WERI-Rb-1 (cell line): ENCODE results near the gene ATG10.
"Not testable (repeated sequence)": the region's sequence is repeated elsewhere in the genome, so short reads cannot be mapped to it uniquely, and the experiment has no call there.

Experiments
- DNase-seq: peaks from one replicate; pipeline ENCODE4 v3.0.0-alpha.2; 2020
- H3K27ac ChIP-seq: fragments of 250-450 bp; sonication (Bioruptor Pico); 2 replicates; pipeline ENCODE4 v1.5.1; 2020; ENCODE audit warnings: mild to moderate bottlenecking, moderate library complexity
- H3K27me3 ChIP-seq: fragments of 250-450 bp; sonication (Bioruptor Pico); 2 replicates; pipeline ENCODE4 v1.5.1; 2021; ENCODE audit warnings: mild to moderate bottlenecking, low read depth, moderate library complexity; ENCODE audit not compliant: insufficient read depth, severe bottlenecking
- H3K36me3 ChIP-seq: fragments of 250-450 bp; sonication (Bioruptor Pico); 2 replicates; pipeline ENCODE4 v1.5.1; 2020; ENCODE audit warnings: mild to moderate bottlenecking, moderate library complexity
- H3K4me3 ChIP-seq: 2 replicates; pipeline ENCODE4 v1.5.1; 2011; ENCODE audit warnings: low read depth, mild to moderate bottlenecking, control low read depth, low read length
- H3K9me3 ChIP-seq: fragments of 250-450 bp; sonication (Bioruptor Pico); 2 replicates; pipeline ENCODE4 v1.5.1; 2021; ENCODE audit warnings: mild to moderate bottlenecking, moderate library complexity; ENCODE audit not compliant: severe bottlenecking
- CTCF ChIP-seq: IDR thresholded peaks from 2 replicates; pipeline ENCODE4 v1.5.1; 2011; ENCODE audit warnings: low read depth, mild to moderate bottlenecking, control low read depth, inconsistent platforms, low read length

ATG10 gene

GRCh38 chr5:82010696-82011095 is 38.9 kb downstream of the ATG10 start:
- Histone ChIP-seq H3K4me3 (no peak overlapping the region), H3K27me3 (no peaks in the 10 kb centered on the region), H3K9me3 (no peaks in the 10 kb centered on the region), H3K36me3 (no peaks in the 10 kb centered on the region), H3K27ac (no peak overlapping the region)
- no peak for DNase-seq
- TF ChIP-seq CTCF = no peak

GRCh38 chr5:82011761-82012160 is 39.9 kb downstream of the ATG10 start:
- no peak for TF ChIP-seq CTCF
- no peaks in the 10 kb centered on the region for H3K36me3 ChIP-seq
- no peaks in the 10 kb centered on the region for H3K27me3 ChIP-seq
- no peak overlapping the region for H3K27ac ChIP-seq
- no peak for DNase-seq
- no peak overlapping the region for H3K4me3 ChIP-seq
- no peaks in the 10 kb centered on the region for H3K9me3 ChIP-seq

- DNase-seq, H3K27me3 ChIP-seq, H3K36me3 ChIP-seq, H3K9me3 ChIP-seq, H3K4me3 ChIP-seq, H3K27ac ChIP-seq: not testable (repeated sequence)
Measured at GRCh38 chr5:82014644-82015043, 42.8 kb downstream of the ATG10 start.

- no peaks in the 10 kb centered on the region for H3K27me3 ChIP-seq
- H3K4me3 ChIP-seq = no peak overlapping the region
- DNase-seq = peak; percentile 25
- no peaks in the 10 kb centered on the region for H3K9me3 ChIP-seq
- no peaks in the 10 kb centered on the region for H3K36me3 ChIP-seq
- TF ChIP-seq CTCF = no peak
- no peak overlapping the region for H3K27ac ChIP-seq
Measured at GRCh38 chr5:82018462-82018861, 46.6 kb downstream of the ATG10 start.

GRCh38 chr5:82019342-82020138 is 47.7 kb downstream of the ATG10 start:
- no peaks in the 10 kb centered on the region for H3K36me3 ChIP-seq
- no peak for TF ChIP-seq CTCF
- H3K27me3 ChIP-seq = no peaks in the 10 kb centered on the region
- no peak overlapping the region for H3K4me3 ChIP-seq
- H3K27ac ChIP-seq = no peak overlapping the region
- no peak for DNase-seq
- H3K9me3 ChIP-seq = no peaks in the 10 kb centered on the region

- Histone ChIP-seq H3K4me3 (no peak overlapping the region), H3K9me3 (no peaks in the 10 kb centered on the region), H3K36me3 (no peaks in the 10 kb centered on the region), H3K27me3 (no peaks in the 10 kb centered on the region), H3K27ac (no peak overlapping the region)
- TF ChIP-seq CTCF = no peak
- no peak for DNase-seq
Measured at GRCh38 chr5:82022499-82022898, 50.7 kb downstream of the ATG10 start.
